IMR-90 (cell line): ENCODE results near the gene LDLRAD4. TPM values are rescaled to one million over a fixed set of nuclear protein-coding genes. Genes with fewer than 3 reads are reported as not detected.

ENCODE experiments used
- ATAC-seq: fragments of 200-7000 bp; cut with Tn5 transposase; 2 replicates; pipeline ENCODE4 v1.9.1; 2020; ENCODE audit warnings: low read depth, mild to moderate bottlenecking, moderate library complexity
- BruUV-seq: library from RNA; stranded (reverse); fragments of 400-500 nt; replicated peaks from 2 replicates; lab custom pipeline; 2021; lab: Mats Ljungman, UMichigan
- CTCF ChIA-PET: fragments of 300-600 bp; formaldehyde crosslinking; extraction: SDS; loops from one replicate; lab custom pipeline; 2021; ENCODE audit warnings: antibody characterized with exemption; lab: Yijun Ruan, JAX
- POLR2A ChIA-PET: fragments of 300-600 bp; sonication (Branson Sonifier 250); formaldehyde crosslinking; loops from one replicate; lab custom pipeline; 2022; ENCODE audit warnings: antibody characterized with exemption; ENCODE audit not compliant: unreplicated experiment; lab: Charles Lee
- DNase-seq: peaks from one replicate; pipeline ENCODE4 v3.0.0; 2013
- H2AFZ ChIP-seq: replicated peaks from 2 replicates; pipeline ENCODE3; 2013; ENCODE audit warnings: low read length, mild to moderate bottlenecking; ENCODE audit not compliant: poor library complexity
- H2AK5ac ChIP-seq: 2 replicates; pipeline ENCODE4 v1.6.1; 2013; ENCODE audit warnings: low read depth, low read length, inconsistent platforms
- H2AK9ac ChIP-seq: replicated peaks from 2 replicates; pipeline ENCODE3; 2013; ENCODE audit warnings: mild to moderate bottlenecking, low read depth, low read length, moderate library complexity; ENCODE audit not compliant: poor library complexity
- H2BK120ac ChIP-seq: 2 replicates; pipeline ENCODE4 v1.6.1; 2013; ENCODE audit warnings: low read depth, low read length, inconsistent platforms
- H2BK15ac ChIP-seq: 3 replicates; pipeline ENCODE4 v1.6.1; 2013; ENCODE audit warnings: low read depth, low read length, inconsistent platforms
- H2BK20ac ChIP-seq: 2 replicates; pipeline ENCODE4 v1.6.1; 2013; ENCODE audit warnings: low read depth, mild to moderate bottlenecking, inconsistent platforms, low read length, moderate library complexity
- H2BK5ac ChIP-seq: 2 replicates; pipeline ENCODE4 v1.6.1; 2013; ENCODE audit warnings: mild to moderate bottlenecking, low read depth, low read length, inconsistent platforms; ENCODE audit not compliant: poor library complexity, severe bottlenecking
- H3K14ac ChIP-seq: replicated peaks from 2 replicates; pipeline ENCODE4 v1.6.1; 2013; ENCODE audit warnings: low read depth, low read length, inconsistent platforms
- H3K18ac ChIP-seq: 2 replicates; pipeline ENCODE4 v1.6.1; 2013; ENCODE audit warnings: low read depth, low read length, control low read depth
- H3K23ac ChIP-seq: 2 replicates; pipeline ENCODE4 v1.6.1; 2013; ENCODE audit warnings: low read depth, low read length, inconsistent platforms
- H3K27ac ChIP-seq: 2 replicates; pipeline ENCODE4 v1.5.1; 2013; ENCODE audit warnings: mild to moderate bottlenecking, control low read depth, low read length; ENCODE audit not compliant: insufficient read depth
- H3K27me3 ChIP-seq: 2 replicates; pipeline ENCODE4 v1.6.1; 2013; ENCODE audit warnings: low read length; ENCODE audit not compliant: control insufficient read depth, insufficient read depth
- H3K36me3 ChIP-seq: 2 replicates; pipeline ENCODE4 v1.6.1; 2013; ENCODE audit warnings: low read length, mixed read lengths; ENCODE audit not compliant: control insufficient read depth, insufficient read depth
- H3K4ac ChIP-seq: 2 replicates; pipeline ENCODE4 v1.6.1; 2013; ENCODE audit warnings: low read depth, low read length, inconsistent platforms
- H3K4me1 ChIP-seq: 2 replicates; pipeline ENCODE4 v1.6.1; 2013; ENCODE audit warnings: low read length, mixed read lengths; ENCODE audit not compliant: control insufficient read depth, insufficient read depth
- H3K4me2 ChIP-seq: 2 replicates; pipeline ENCODE4 v1.6.1; 2013; ENCODE audit warnings: low read depth, mild to moderate bottlenecking, control low read depth, low read length, moderate library complexity
- H3K4me3 ChIP-seq: 2 replicates; pipeline ENCODE4 v1.5.1; 2013; ENCODE audit warnings: low read depth, mild to moderate bottlenecking, control low read depth, low read length, moderate library complexity; ENCODE audit not compliant: insufficient read depth
- H3K56ac ChIP-seq: 2 replicates; pipeline ENCODE4 v1.6.1; 2013; ENCODE audit warnings: low read length, inconsistent platforms; ENCODE audit not compliant: insufficient read depth; ENCODE audit errors: extremely low read depth
- H3K79me1 ChIP-seq, 2 experiments: 2 replicates each; pipeline ENCODE4 v1.6.1; 2013; ENCODE audit warnings: low read length in 2 of 2, inconsistent platforms in 1 of 2, low read depth in 1 of 2
- H3K9ac ChIP-seq: 2 replicates; pipeline ENCODE4 v1.6.1; 2013; ENCODE audit warnings: low read depth, low read length, control low read depth
- H3K9me1 ChIP-seq: 2 replicates; pipeline ENCODE4 v1.6.1; 2013; ENCODE audit warnings: low read length, inconsistent platforms; ENCODE audit not compliant: insufficient read depth
- H3K9me3 ChIP-seq: 2 replicates; pipeline ENCODE4 v1.6.1; 2013; ENCODE audit warnings: low read length; ENCODE audit not compliant: control insufficient read depth, insufficient read depth
- H4K20me1 ChIP-seq: 2 replicates; pipeline ENCODE4 v1.6.1; 2013; ENCODE audit warnings: low read length, inconsistent platforms; ENCODE audit not compliant: insufficient read depth
- H4K5ac ChIP-seq: 2 replicates; pipeline ENCODE4 v1.6.1; 2013; ENCODE audit warnings: mild to moderate bottlenecking, low read depth, low read length, control low read depth
- H4K8ac ChIP-seq, 2 experiments: 2 replicates each; pipeline ENCODE4 v1.6.1; 2013; ENCODE audit warnings: low read depth in 2 of 2, low read length in 2 of 2, control low read depth in 1 of 2, inconsistent platforms in 1 of 2
- H4K91ac ChIP-seq: 2 replicates; pipeline ENCODE4 v1.6.1; 2013; ENCODE audit warnings: low read depth, low read length, inconsistent platforms; ENCODE audit not compliant: insufficient read depth
- BHLHE40 ChIP-seq: fragments of 150-350 bp; IDR thresholded peaks from 2 replicates; pipeline ENCODE4 v1.6.1; 2016; ENCODE audit warnings: mild to moderate bottlenecking, low read depth, low read length
- FOS ChIP-seq: fragments of 150-350 bp; IDR thresholded peaks from 2 replicates; pipeline ENCODE4 v1.6.1; 2016; ENCODE audit warnings: low read depth, low read length
- MAFK ChIP-seq: IDR thresholded peaks from 2 replicates; pipeline ENCODE4 v1.6.1; 2012; ENCODE audit warnings: low read depth, low read length, improper control_type of control experiment
- MXI1 ChIP-seq: IDR thresholded peaks from 2 replicates; pipeline ENCODE4 v1.6.1; 2012; ENCODE audit warnings: low read depth, mild to moderate bottlenecking, low read length, moderate library complexity, borderline replicate concordance
- RAD21 ChIP-seq: IDR thresholded peaks from 2 replicates; pipeline ENCODE4 v1.6.1; 2012; ENCODE audit warnings: low read length, improper control_type of control experiment
- RFX5 ChIP-seq: IDR thresholded peaks from 2 replicates; pipeline ENCODE4 v1.8.0; 2012; ENCODE audit warnings: low read depth, mild to moderate bottlenecking, low read length, moderate library complexity
- SMC3 ChIP-seq: fragments of 150-350 bp; IDR thresholded peaks from 2 replicates; pipeline ENCODE4 v1.6.1; 2016; ENCODE audit warnings: low read depth, mild to moderate bottlenecking, antibody characterized with exemption, low read length, moderate library complexity
- WGBS, 2 experiments: methylation state at CpG; one replicate each; pipeline versions ENCODE4 v1.1.5 to v1.1.7; 2013; ENCODE audit warnings: missing lambda C conversion rate in 2 of 2; ENCODE audit not compliant: insufficient read length in 1 of 2; ENCODE audit errors: extremely low coverage in 2 of 2; 5-methylcytosine and 5-hydroxymethylcytosine counted together
- dilution Hi-C: fragments of 300-500 bp; cut with HindIII; formaldehyde crosslinking; loops from one replicate; pipeline ENCODE4 v1.14.3; 2018; ENCODE audit warnings: low sequenced_read_pairs; ENCODE audit not compliant: unreplicated experiment
- in situ Hi-C: fragments of 300-500 bp; cut with MboI; formaldehyde crosslinking; loops from 3 replicates; pipeline ENCODE4 v1.14.3; 2019; ENCODE audit warnings: low sequenced_read_pairs, inconsistent platforms, mixed read lengths
- intact Hi-C: fragments of 100-400 bp; cut with micrococcal nuclease; formaldehyde crosslinking; loops from 2 replicates; pipeline ENCODE4 v1.10.0; 2022
- polyA plus RNA-seq, 3 experiments: library from polyadenylated mRNA; depleted of rRNA; stranded (reverse); fragments of >200 nt; gene quantifications; 2 replicates each; pipeline ENCODE4 v1.2.3, GENCODE V29; 2012; ENCODE audit warnings: low replicate concordance in 1 of 3
- total RNA-seq: library from RNA; depleted of rRNA; stranded (reverse); fragments of >200 nt; gene quantifications from 2 replicates; pipeline ENCODE4 v1.2.3, GENCODE V29; 2012

Gene LDLRAD4
- total and polyA plus RNA-seq, 2 of the 4 experiments (the other 2 are of a cell fraction), result not detected

DNA sequence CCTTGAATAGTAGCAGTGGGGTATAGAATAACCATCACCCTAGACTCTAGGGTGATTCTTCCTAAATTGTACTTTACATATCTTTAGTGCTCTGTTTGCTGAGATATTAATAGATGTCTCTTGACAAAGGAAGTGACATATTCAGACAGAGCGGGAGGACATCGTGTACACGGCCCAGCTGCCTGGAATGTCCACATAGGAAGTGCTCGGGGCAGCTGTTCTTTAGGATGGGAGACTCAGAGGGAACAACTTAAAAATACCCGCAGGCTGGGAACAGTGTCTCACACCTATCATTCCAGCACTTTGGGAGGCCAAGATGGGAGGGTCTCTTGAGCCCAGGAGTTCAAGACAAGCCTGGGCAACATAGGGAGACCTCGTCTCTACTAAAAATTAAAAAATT lies 301.7 kb downstream of the LDLRAD4 start:
- 83% methylated on average over 3 of the region's 6 CpGs; no CpG with 5 or more reads in 1 of the 2 experiments for WGBS, 2 experiments
- TF ChIP-seq MAFK, result no peak
- TF ChIP-seq RAD21, result no peak
- TF ChIP-seq MXI1, result no peak
- TF ChIP-seq SMC3, result no peak
- no peak for TF ChIP-seq RFX5
- no peak for TF ChIP-seq BHLHE40
- TF ChIP-seq FOS, result no peak
- no peak overlapping the region for H3K9ac ChIP-seq
- H4K20me1 ChIP-seq, result no peaks in the 10 kb centered on the region
- no peaks in the 10 kb centered on the region for H3K9me1 ChIP-seq
- H3K4me1 ChIP-seq, result no peaks in the 10 kb centered on the region
- no peak overlapping the region for H3K4ac ChIP-seq
- in situ Hi-C loops (no loop called here), dilution Hi-C loops (no loop called here), intact Hi-C loops (no loop called here)
- no peak overlapping the region for H2BK5ac ChIP-seq
- no peak overlapping the region for H2AK9ac ChIP-seq
- no peaks in the 10 kb centered on the region for H3K9me3 ChIP-seq
- no peak overlapping the region for H3K18ac ChIP-seq
- no peak overlapping the region for H2BK20ac ChIP-seq
- ATAC-seq, result no peak
- H3K27ac ChIP-seq, result no peak overlapping the region
- no peak overlapping the region for H3K56ac ChIP-seq
- no peak overlapping the region for H4K91ac ChIP-seq
- H3K23ac ChIP-seq, result no peak overlapping the region
- H2BK120ac ChIP-seq, result no peak overlapping the region
- no peak for DNase-seq
- no peaks in the 10 kb centered on the region; the same call in 1 of the 2 replicates for H3K27me3 ChIP-seq
- no peaks in the 10 kb centered on the region for H3K79me1 ChIP-seq
- no peak overlapping the region for H3K4me3 ChIP-seq
- H3K36me3 ChIP-seq, result no peaks in the 10 kb centered on the region
- no peak overlapping the region for H4K8ac ChIP-seq
- CTCF ChIA-PET, result no interaction called here
- H2AK5ac ChIP-seq, result no peak overlapping the region
- POLR2A ChIA-PET, result no interaction called here
- no peak overlapping the region for H3K4me2 ChIP-seq
- BruUV-seq, result no TSS peak
- no peak overlapping the region for H2AFZ ChIP-seq
- no peak overlapping the region for H4K5ac ChIP-seq
- H3K14ac ChIP-seq, result no peak overlapping the region
- no peak overlapping the region for H2BK15ac ChIP-seq
